Fibroblast of mammary gland (primary cell): ENCODE measurements around the gene GRIK3.

ENCODE experiments used
- DNase-seq: peaks from one replicate; pipeline ENCODE4 v3.0.0-alpha.2; 2010; ENCODE audit warnings: low read depth
- H3K4me3 ChIP-seq: 2 replicates; pipeline ENCODE4 v1.5.1; 2011; ENCODE audit warnings: low read depth, mild to moderate bottlenecking, low read length, moderate library complexity; ENCODE audit not compliant: control insufficient read depth
- CTCF ChIP-seq: conservative IDR thresholded peaks from 2 replicates; pipeline ENCODE4 v1.5.1; 2011; ENCODE audit warnings: low read depth, low read length, inconsistent platforms; ENCODE audit not compliant: control insufficient read depth, insufficient read depth

Gene GRIK3

GRCh38 chr1:37031871-37032270, 2.4 kb downstream of the GRIK3 start:
- TF ChIP-seq CTCF: no peak
- DNase-seq: no peak

GRCh38 chr1:37031429-37031828, 2.9 kb downstream of the GRIK3 start:
- TF ChIP-seq CTCF: no peak
- no peak overlapping the region for H3K4me3 ChIP-seq
- DNase-seq: no peak

More at GRCh38 chr1:37031871-37032270, 2.4 kb downstream of the GRIK3 start:
- no peak overlapping the region for H3K4me3 ChIP-seq

- H3K4me3 ChIP-seq: no peak overlapping the region
- DNase-seq: no peak
- no peak for TF ChIP-seq CTCF
Observed at GRCh38 chr1:37028981-37029617, 5.2 kb downstream of the GRIK3 start.

GRCh38 chr1:37021502-37021901, 12.8 kb downstream of the GRIK3 start:
- no peak overlapping the region for H3K4me3 ChIP-seq
- no peak for TF ChIP-seq CTCF
- DNase-seq: no peak

GRCh38 chr1:37020653-37021277, 13.6 kb downstream of the GRIK3 start:
- TF ChIP-seq CTCF: no peak
- no peak overlapping the region for H3K4me3 ChIP-seq
- DNase-seq: no peak

- no peak for DNase-seq
- no peak overlapping the region for H3K4me3 ChIP-seq
- no peak for TF ChIP-seq CTCF
Observed at GRCh38 chr1:37018510-37018909, 15.8 kb downstream of the GRIK3 start.
